ENCODE measurements around the gene KCNJ16. TPM values are rescaled to one million over a fixed set of nuclear protein-coding genes. Genes with fewer than 3 reads are reported as not detected.

KCNJ16 gene
- polyA plus RNA-seq, 4 donors: 5.9 to 180 (median 144) TPM

DNA sequence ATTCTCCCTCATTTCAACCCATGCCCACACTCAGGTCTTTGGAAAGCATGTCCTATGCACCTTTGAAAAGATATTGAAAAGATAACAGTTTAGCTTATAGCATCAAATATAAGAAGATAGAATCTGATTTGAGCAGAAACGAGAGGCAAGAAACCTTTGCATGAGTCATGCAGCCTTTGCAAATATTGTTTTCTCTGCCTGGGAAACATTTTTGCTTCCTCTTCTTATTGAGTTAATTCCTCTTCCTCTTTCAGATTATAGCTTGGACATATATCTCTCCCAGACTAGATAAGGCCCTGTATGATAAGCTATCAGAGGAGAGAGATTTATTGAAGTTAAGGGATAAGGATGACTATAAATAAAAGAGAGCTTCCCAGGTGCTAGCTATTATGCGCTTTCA lies 48.2 kb downstream of the KCNJ16 start:
- DNase-seq (ENCODE audit: low read depth in 4 of 4, low spot score in 3 of 4): no peak

DNA sequence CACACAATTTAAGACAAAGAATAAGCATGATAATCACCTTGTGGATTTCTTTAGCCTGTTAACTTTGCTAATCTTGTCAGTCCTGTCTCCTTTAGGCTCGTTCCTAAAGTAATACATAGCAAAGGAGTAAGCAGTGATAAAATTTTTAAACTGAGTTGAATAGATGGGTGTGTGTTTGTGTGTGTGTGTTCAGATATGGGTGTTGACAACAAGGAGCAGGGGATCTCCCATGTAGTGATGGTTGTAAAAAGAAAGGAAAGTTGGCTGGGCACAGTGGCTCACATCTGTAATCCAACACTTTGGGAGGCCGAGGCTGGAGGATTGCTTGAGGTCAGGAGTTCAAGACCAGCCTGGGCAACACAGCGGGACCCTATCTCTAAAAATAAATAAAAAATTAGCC lies 49.7 kb downstream of the KCNJ16 start:
- no peak for DNase-seq (ENCODE audit: low read depth in 4 of 4, low spot score in 3 of 4)

DNA sequence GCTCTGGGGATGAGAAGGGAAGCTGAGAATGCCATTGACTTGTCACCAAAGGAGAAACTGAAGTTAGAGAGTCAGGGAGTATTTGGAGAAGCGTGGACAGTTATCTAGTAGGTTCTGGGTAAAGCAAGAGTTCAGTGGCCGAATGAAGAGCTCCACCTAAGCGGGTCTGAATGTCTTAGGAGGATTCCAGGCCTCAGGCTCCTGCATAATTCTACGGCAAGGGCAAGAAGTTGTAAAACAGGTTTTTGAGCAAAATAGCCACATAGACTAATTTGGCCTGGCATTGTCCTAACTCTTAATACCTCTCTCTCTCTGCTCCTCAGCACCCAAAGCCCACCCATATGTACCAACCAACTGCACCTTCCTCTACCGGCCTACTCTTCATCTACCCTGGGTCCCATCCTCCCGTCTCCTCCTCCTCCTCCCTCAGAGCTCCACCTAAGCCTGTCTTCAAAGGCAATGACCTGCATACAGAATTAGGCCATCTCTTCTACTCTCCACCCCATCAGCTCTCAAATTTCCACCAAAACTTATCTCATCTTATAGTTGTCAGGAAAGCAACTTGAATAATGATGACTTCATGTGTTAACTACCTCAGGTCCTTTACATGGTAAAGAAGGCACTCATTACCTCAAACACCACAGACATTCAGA lies 52.3 kb downstream of the KCNJ16 start:
- DNase-seq (ENCODE audit: low read depth in 4 of 4, low spot score in 3 of 4): no peak

DNA sequence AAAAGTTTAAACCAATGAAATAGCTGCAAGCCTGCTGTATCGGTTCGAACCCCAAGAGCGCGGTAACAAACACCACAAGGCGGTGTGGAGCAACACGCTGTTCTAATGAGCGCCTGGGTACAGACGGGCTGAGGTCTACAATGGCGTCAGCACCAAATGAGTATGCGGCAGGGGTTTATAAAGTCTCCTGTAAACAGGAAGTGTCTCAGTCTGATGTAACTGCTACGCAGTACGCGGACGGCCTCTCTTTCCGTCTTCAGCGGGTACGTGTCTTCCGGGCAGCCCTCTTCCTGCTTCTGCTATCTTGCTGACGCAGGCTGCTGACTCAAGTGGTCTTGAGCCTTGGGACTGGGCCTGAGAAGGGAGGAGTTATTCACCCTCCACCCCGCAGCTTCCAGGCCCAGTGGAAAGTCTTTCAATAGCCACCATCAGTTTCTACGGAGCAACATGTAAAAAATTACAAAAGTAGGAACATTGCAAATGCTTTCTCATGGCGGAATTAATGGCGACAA lies 53.8 kb downstream of the KCNJ16 start:
- DNase-seq (ENCODE audit: low read depth in 4 of 4, low spot score in 3 of 4): no peak

DNA sequence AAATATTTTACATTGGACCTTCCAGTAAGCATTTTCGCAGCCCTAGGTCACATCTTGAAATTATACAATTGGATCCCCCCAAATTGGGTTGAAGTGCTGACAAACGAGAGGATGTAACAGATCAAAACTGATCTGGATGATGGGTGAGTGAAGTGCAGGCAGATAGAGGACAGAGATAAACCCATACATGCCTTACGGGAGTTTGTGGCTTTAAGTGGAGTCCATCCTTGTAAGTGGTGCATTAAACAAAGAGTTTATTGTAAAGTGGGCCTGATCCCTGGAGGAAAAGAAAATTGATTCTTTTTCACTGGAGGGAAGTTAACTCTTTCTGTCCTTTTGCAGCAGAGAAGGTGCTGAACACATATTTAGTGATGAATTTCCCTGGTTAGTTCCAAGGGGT lies 55.3 kb downstream of the KCNJ16 start:
- no peak for DNase-seq (ENCODE audit: low read depth in 4 of 4, low spot score in 3 of 4)

DNA sequence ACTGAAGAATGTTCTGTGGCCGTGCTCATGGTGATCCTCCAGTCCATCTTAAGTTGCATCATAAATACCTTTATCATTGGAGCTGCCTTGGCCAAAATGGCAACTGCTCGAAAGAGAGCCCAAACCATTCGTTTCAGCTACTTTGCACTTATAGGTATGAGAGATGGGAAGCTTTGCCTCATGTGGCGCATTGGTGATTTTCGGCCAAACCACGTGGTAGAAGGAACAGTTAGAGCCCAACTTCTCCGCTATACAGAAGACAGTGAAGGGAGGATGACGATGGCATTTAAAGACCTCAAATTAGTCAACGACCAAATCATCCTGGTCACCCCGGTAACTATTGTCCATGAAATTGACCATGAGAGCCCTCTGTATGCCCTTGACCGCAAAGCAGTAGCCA lies 57.5 kb downstream of the KCNJ16 start:
- DNase-seq (ENCODE audit: low read depth in 4 of 4, low spot score in 3 of 4): no peak

DNA sequence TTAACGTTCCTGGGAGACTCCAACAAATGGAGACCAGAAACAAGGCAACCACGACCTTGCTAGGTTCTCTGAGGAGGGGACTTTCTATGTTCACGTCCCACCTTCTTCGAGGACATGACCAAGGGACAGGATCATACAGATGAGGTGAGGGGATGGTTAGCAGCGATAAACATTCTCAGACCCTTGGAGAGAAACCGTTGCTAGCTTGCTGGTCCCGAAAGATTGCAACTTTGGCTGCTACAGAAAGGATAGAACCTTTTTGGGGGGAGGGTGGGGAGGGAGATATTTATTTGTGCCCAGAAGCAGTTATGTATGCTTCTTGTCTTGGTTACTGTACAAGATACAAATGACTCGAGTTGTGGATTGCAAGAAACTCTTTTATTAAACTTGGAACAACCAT lies 59.0 kb downstream of the KCNJ16 start:
- DNase-seq (ENCODE audit: low read depth in 4 of 4, low spot score in 3 of 4): no peak

DNA sequence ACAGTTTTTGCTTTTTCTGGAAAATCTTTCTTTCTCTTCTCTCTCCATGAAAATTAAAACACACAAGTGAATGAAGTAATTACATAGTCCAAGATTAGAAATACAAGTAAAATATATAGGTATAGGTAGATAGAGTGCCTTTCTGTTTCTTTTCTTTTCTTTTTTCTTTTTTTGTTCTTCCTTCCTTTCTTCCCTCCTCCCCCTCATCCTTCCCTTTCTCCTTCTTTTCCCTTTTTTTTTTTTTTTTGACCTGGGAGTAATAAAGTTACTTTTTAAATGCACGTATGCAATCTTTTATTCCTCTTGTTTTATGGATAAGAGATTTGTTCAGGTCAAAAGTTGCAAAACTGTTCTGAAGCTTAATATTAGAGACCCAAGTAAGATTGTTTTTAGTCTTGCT lies 59.8 kb downstream of the KCNJ16 start:
- DNase-seq (ENCODE audit: low read depth in 4 of 4, low spot score in 3 of 4): no peak

DNA sequence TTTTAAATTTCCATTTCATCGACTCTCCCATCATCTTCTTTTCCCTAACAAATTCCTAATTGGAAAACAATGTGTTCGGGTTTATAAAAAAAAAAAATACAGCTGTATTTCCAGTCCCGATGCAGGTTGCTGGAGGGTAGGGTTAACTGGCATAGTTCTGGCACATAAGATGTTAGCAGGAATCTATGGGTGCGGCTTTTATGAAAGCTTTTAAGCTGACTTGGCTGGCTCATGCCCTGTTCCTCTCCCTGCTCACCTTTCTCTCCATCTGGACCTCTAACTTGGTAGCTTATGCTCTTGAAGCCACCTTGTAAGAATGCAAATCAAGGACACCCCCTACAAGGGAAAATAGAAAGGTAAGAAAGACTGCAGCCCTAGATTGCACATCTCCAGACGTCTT lies 61.1 kb downstream of the KCNJ16 start:
- DNase-seq (ENCODE audit: low read depth in 4 of 4, low spot score in 3 of 4): no peak

DNA sequence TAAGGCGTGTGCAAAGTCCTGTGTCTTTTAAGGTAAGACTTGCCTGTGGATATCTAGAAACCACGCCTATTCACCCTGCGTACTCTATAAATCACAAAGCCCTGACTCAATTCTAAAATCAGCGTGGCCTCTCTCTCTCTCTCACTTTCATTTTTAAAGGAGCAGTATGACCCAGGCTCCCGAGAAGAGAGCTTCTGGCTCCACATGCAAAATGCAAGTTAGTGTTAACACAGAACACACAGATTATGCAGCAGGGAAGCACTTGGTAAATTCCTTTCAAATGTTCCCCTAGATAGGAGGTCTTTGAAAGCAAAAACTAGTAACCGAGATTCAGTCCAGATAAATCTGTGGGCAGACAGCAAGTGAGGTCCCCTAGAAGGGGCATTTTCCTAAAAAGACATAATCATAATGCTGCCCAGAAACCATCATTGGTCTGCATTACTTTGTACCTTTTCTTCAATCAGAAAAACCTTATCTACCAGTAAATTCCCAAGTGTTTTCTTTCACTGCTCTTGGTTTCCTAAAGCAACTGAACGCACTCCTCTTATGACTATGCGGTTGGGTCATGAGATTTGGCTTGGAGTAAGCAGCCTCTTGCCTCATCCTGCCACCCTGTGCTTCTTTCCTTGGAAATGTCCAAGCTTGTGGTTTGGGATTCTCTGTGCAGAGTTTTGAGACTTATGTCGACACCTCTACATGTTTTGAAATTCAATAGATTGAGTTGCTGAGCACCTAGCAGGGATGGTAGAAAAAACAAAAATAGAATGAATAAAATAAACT lies 62.6 kb downstream of the KCNJ16 start:
- no peak for DNase-seq (ENCODE audit: low read depth in 4 of 4, low spot score in 3 of 4)

DNA sequence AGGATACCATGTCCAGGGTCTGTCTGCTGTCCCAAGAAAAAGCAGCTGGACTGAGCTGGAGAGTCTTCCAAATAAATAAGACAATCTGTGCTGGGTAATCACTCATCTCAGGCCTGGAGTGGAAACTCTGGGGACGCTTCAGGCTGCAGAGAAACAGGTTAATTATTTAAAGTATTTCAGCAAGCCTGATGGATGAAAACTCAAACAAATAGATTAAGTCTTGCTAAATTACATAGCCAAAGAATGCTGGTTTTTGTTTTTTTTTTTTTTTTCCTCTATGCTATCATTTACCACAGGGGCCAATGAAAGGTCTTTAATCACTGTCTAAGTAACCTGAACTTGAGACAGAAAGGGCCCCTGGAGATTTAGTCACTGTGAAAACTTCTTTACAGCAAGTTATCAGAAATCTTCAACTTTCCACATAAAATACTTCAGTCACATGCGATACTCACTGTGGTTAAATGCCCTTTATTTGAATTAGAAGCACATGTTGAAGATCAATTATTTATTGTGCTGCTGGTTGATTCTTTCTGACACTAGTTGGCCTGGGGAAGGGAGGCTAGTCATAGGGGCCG lies 63.4 kb downstream of the KCNJ16 start:
- no peak for DNase-seq (ENCODE audit: low read depth in 4 of 4, low spot score in 3 of 4)

DNA sequence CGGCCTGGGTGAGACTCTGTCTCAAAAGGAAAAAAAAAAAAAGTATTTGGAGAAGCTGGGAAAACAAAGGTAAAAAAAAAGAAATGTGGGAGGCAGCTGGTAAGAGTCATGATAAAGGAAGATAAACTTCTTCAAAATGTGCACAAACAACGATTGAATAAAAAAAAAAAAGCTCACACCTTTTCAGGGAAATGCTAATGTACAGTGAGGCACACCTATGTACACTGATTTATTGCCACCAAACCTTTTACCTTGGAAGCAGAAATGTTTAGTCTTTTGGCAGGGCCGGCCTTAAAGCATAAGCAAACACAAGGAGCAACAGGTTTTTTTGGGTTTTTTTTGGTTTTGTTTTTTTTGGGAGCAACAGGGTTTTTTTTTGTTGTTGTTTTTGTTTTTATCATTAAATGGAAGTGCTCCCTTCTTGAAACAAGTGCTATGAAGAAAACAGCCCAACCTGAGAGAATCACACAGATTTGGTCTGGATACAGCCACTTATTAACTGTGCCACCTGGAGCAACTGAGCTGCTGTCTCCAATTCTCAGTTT lies 64.5 kb downstream of the KCNJ16 start:
- no peak for DNase-seq (ENCODE audit: low read depth in 4 of 4, low spot score in 3 of 4)

DNA sequence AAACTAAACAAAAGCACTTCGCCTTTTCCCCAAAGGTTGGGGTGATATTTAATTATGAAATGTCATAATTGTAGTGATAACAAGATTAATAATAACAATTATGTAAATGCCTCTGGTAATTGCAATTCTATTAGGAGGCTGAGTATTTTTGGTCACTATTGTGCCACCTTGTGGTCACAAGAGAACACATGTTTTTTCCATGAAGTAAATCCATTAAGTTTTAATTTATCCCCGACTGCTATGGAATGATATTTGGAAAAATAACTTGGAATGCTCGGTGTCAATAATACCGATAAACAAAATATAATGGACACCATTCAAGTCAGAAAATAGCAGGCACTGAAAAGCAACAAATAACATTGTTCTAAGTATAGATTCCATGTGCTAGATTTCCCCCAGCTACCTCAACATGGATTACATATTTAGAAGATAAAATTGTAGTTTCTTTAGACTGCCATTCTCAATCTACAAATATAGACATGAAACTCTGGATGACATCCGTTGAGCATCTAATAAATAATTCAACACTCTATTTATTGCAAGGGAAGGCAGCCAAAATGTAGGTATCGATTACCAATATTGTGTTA lies 69.3 kb downstream of the KCNJ16 start:
- no peak for DNase-seq (ENCODE audit: low read depth in 4 of 4, low spot score in 3 of 4)

DNA sequence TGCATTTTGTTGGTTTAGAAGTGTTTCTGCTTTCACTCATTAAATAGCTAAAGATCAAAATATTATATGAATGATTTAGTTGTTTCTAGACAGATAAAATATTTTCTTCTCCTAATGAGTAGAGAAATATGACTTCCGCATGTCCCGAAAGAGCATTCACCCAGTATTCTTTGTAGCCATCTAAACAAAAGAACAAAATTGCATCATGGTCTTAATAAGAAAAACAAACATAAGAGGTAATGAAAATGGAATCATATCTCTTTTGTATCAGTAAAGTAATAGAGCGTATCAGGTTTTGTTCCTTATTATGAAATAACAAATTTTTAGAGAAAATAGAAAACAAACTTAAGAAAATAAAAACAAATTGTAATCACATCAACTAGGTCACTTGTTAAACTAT lies 78.2 kb downstream of the KCNJ16 start:
- no peak for DNase-seq (ENCODE audit: low read depth in 4 of 4, low spot score in 3 of 4)

DNA sequence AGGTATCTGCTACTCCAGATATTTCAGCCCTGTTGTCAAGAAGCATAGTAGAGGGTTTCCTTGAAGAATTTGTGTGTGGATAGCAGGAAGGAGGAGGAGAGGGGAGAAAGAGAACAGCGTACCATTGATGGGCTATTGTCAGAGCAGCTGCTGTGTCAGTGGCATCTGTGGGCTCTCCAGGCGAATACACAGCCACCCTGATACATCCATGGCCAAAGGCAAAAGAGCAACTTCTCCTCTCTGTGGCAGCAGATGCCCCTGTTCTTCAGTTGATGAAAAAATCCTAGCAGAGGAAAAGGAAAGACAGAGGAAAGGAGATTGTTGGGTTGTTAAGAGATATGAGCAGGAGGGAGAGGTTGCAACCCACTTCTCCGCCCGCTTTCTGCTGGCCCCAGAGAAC lies 82.1 kb downstream of the KCNJ16 start:
- DNase-seq (ENCODE audit: low read depth in 4 of 4, low spot score in 3 of 4): no peak

DNA sequence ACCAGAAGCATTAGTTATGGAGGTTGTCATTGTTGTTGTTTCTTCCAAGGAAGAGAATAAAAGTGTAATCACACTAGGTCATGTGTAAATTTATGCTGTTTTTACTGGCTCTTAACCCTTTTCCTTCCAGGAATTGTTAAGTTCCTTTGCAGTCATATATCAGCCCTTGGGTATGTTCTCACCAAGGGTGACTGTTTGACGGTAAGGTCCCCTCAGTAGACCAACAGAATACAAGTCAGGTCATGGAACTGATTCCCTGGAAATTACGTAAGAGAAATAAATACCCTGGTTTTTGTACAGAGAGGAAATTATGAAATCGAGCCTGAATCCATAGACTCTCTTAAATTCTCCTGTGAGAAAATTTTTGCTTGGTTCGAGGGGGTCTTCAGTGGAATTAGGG lies 83.2 kb downstream of the KCNJ16 start:
- no peak for DNase-seq (ENCODE audit: low read depth in 4 of 4, low spot score in 3 of 4)

DNA sequence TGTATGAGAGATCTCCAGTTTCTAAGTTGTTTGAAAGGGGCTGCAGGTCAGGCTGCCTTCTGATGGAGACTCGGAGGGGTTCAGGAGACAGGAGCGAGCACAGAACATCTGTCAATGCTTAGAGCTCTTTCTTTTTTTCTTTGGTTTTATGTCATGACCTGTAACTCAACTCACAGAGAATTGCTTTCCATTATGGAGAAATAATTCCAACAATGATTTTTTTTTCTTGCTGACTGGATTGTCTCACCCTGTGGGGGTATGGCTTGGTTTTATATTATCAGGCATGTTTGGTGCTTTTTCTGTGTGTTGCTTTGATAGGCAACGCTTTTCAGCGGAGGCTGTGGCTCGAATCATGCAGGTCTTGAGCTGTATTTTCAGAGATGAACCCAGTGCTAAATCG lies 83.6 kb downstream of the KCNJ16 start:
- DNase-seq (ENCODE audit: low read depth in 4 of 4, low spot score in 3 of 4): no peak

DNA sequence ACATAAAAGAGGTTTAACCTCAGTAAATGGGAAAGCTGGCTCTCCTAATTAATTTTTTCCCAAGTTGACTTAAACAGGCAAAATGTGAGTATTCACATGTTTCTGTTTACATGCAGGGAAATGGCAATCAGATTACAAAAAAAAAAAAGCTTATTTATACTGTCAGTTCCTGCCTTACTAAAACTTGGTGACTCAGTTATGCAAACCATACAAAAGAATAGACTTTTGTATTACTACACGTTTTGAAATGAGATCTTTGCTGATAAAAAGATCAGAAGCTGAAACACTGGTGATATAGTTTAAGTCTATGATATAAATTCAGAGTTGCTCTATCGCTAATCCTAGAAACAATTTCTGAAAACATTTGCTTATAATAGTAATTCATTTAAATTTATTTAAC lies 85.0 kb downstream of the KCNJ16 start:
- no peak for DNase-seq (ENCODE audit: low read depth in 4 of 4, low spot score in 3 of 4)

DNA sequence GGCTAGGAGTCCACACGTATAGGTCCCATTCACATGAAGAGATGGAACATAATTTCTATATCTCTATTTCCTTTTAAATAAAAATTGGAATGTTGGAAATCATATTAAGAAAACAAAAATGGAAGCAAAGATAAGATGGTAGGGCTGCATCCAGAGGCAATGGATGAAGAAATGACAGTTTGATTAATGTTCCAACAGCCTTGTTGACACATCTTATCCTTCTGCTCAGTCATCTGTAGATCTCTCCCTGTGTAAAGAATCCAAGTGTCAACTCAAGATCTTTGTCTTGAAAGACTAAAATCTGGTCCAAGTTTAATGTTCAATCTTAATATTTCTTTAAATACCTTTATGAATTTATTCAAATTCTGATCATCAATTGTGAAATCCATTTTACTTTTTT lies 86.5 kb downstream of the KCNJ16 start:
- DNase-seq (ENCODE audit: low read depth in 4 of 4, low spot score in 3 of 4): no peak

DNA sequence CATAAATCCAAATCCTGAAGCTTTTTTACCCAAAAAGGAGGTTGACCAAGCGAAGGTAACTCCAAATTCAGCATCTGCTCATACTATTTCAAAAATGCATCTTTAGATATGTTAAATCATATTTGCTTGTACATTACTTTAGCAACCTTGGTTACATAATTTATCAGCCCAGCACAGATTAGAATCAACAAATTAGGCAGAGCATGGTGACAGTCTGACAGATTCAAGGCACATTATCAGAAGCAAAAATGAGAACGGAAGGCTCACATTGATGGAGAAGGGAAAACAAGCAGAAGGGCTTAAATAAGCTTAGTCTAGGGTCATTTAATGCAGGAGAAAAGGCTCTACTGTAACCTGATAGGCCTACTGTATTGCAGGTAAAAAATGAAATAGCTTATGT lies 90.4 kb downstream of the KCNJ16 start:
- DNase-seq (ENCODE audit: low read depth in 4 of 4, low spot score in 3 of 4): no peak

DNA sequence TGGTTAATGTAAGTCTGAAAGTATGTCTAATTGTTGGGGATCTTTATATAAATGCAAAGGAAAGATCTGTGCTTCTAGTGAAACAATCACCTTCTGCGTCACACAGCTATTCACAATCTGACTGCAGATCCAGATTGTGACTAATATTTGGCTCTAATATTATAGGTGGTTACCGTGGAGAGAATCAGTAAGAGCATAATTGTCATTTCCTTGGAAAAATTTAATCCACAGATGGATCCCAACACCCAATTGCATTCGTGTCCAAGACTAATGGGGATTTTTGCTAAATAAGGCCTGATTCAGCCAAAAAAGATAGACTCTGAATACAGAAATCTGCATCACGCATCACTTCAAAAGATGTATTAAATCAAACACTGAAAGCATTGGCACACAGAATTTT lies 91.6 kb downstream of the KCNJ16 start:
- no peak for DNase-seq (ENCODE audit: low read depth in 4 of 4, low spot score in 3 of 4)

Data from left renal pelvis (tissue), 4 donors.